Kidney tubule cell (primary cell): ENCODE results near the gene POLR2C.
A peak's percentile ranks its signal among the peaks of the same experiment; 100 is the strongest.

Experiments
- DNase-seq: peaks from one replicate; pipeline ENCODE4 v3.0.0-alpha.2; 2018; ENCODE audit warnings: low spot score

Gene POLR2C

GRCh38 chr16:57452021-57452420 is 10.5 kb upstream of the POLR2C start:
- DNase-seq: no peak

GRCh38 chr16:57462978-57463362 is 491 bp downstream of the POLR2C start:
- DNase-seq: no peak

- no peak for DNase-seq
Measured at GRCh38 chr16:57464523-57464922, 2.0 kb downstream of the POLR2C start.

- peak; percentile 62 for DNase-seq
Measured at GRCh38 chr16:57468346-57468745, 5.9 kb downstream of the POLR2C start.

DNA sequence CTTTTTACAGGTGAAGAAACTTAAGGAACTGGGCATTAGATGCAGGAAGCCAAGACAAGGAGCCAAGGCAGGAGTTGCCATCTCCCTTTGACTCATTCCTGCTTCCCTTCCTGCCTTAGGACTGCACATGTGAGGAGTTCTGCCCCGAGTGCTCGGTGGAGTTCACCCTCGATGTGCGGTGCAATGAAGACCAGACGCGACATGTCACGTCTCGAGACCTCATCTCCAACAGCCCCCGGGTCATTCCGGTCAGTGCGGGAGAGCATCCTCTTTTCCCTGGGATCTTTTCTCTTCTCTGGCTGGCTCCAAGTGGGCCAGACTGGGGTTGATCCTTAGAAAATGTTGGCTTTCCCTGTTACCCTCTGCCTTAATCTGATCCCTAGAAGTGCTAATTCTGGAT is 6.6 kb downstream of the POLR2C start:
- no peak for DNase-seq

DNA sequence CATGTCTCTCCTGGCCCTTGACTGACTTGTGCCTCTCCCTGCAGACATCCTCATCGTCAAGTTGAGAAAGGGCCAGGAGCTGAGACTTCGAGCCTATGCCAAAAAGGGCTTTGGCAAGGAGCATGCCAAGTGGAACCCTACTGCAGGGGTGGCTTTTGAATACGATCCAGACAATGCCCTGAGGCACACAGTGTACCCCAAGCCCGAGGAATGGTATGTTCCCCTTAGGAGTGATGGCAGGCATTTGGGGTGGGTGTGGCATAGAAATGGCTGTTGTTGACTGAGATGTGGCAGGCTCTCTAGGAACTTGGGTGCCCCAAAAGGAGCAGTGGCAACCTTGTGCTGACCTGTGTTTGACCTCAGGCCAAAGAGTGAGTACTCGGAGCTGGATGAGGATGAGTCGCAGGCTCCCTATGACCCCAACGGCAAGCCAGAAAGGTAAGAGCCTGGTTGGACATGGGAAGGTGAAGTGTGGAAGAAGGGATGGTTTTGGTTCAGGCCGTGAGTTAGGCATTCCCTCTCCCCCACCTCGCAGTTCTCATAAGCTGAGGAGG is 7.5 kb downstream of the POLR2C start:
- no peak for DNase-seq

DNA sequence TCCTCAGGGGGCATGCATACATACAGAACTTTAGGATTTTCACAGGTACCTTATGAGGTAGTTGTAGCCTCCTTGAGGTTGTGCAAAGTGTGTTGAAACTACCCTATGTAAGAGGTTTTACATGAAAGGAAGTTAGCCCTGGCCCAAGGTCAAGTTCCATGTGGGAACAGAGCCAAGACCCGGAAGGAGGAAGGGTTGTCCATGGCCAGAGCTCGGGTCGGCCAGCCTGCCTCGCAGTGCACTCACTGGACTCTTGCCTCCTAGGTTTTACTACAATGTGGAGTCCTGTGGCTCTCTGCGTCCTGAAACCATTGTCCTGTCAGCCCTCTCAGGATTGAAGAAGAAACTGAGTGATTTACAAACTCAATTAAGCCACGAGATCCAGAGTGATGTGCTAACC is 8.2 kb downstream of the POLR2C start:
- no peak for DNase-seq

GRCh38 chr16:57471209-57471608 is 8.7 kb downstream of the POLR2C start:
- DNase-seq: peak; percentile 24

DNA sequence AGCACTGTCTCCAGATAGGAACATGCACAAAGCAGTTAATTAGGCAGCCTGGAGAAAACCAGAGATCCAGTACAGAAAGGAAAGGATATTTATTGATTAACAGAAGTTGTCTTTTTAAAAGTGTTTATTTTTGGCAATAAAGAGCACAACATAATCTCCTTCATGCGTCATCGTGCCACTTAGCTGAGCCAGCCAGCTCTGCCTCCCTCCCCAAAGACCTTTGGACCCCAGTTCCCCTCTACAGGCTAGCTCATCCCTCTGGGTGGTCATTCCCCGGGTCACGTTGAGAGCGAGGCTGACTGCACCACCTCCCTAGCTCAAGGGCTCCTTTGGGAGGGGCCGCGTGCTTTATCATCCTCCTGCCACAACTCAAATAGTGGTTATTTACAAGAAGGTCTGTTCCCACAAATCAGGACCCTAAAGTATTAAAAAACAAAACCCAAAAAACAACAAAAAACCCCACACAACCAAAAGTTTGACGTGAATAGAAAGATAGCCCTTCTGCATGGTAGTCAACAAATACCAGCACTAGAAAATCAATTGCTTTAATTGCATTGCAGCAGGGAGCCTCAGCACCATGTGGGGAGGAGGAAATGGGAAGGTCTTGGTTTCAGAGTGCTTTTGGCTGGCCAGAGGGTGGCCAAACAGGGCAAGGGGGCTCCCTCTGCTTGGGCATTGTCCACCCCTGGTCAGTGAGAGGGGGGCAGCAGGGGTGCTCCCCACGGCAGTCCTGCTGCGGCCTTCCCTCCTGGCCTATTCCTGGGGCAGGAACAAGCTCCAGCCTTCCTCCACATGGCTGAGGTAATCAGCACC is 9.6 kb downstream of the POLR2C start:
- DNase-seq: peak; percentile 60

DNA sequence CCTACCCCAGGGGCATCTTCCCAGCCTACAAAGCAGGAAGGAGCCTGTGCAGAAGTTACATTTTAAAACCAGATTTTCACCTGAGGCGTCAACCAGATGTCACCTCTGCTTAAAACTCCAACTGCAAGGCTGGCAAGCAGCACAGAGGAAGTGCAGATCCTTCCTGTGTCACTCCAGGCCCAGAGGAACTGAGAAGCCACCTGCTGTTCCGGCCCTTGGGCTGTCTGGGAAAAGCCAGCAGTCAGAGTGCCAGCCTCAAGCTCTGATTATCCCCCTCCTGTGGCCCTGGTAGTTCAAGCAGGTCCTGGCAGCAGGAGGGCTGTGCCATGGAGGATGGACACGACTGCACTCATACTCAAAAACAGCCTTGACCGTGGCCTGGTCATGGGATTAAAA is 10.2 kb downstream of the POLR2C start:
- DNase-seq: no peak

DNA sequence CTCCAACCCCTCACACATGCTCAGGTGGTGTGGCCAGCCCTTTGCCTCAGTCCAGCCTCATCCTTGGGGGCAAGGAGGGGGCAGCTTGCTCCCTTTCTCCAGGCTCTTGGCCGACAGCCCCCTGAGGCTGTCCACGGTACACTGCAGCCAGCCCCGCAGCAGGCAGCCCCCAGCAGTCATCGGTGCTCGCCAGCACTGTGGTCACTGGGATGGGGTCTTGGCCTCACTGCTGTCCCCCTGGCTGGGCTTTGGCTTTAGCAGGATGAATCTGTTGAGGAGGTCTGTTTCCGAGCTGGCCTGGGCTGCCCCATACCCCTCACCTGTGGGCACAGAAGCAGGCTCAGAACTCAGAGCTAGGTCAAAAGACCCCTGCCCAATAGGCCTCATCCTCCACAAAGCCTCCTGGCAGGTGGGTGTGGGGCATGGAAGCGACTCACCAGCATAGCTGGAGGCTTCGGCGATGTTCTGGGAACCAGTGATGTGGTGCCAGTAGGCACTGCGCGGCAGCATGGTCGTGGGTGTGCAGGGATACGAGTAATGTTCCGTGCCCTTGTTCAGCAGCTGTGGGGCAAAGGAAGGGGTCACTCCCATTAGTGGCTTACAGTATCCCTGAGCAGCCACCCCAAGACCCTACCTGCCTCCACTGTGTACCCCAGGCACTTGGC is 10.8 kb downstream of the POLR2C start:
- DNase-seq: no peak

DNA sequence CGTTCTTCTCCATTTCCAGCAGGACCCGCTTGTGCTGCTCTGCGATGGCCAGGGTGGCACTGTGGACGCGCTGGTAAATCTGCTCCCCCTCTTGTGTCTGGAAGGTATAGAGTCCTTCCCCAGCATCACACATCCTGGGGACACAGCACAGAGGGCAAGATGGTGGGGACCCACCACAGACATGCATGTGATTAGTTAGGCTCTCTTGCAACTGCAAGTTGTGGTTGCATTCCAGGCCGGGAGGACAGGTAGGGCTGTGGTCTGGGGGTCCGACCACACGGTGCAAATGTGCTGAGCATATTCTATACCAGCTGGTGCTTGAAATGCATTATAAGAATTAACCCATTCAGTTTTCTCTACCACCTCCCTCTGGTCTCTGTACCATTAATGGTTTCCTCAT is 11.4 kb downstream of the POLR2C start:
- no peak for DNase-seq

DNA sequence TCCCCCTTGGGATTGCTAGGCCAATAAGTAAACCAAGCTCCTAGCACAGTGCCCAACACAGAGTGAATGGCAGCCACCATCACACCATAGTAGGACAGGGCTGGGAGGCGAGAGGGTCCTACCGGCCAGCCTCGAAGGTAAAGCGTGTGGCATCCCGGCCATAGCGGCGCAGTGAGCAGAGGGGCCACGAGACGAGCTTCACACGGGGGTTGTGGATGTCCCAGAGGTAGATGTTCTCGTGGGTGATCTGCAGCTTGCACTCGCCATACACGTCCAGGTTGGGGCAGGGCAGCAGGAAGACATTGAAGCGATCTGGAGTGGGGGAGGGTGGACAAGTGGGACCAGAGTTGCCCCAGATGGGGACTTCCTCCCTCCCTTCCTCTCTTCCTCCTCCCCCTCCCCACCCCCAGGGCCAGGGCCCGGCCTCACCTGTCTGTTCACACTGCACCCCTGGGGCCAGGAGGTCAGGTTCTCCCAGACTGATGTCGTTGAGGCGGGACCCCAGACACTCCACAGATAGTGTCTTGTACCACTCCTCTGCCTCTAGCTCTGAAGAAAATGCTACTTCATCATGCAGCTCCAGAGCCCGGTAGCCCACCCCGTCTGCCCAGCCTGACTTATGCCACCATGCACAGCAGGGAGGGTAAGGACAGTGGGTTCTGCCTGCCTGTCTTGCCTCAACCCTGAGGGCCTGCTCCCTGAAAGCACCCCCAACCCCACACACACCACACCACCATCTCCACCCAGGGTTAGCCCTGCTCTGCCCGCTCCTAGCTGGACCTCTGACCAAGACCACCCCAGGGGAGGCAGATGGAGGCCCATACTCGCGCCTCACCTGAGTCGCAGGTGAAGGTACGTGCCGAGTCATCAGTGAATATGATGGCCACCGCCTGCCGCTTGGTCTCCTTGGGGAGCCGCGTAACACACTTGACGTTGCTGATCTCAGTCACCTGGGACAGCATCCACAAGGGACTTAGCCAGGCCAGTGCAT is 12.5 kb downstream of the POLR2C start:
- DNase-seq: no peak

GRCh38 chr16:57475711-57476339 is 13.3 kb downstream of the POLR2C start:
- peak; percentile 38 for DNase-seq

DNA sequence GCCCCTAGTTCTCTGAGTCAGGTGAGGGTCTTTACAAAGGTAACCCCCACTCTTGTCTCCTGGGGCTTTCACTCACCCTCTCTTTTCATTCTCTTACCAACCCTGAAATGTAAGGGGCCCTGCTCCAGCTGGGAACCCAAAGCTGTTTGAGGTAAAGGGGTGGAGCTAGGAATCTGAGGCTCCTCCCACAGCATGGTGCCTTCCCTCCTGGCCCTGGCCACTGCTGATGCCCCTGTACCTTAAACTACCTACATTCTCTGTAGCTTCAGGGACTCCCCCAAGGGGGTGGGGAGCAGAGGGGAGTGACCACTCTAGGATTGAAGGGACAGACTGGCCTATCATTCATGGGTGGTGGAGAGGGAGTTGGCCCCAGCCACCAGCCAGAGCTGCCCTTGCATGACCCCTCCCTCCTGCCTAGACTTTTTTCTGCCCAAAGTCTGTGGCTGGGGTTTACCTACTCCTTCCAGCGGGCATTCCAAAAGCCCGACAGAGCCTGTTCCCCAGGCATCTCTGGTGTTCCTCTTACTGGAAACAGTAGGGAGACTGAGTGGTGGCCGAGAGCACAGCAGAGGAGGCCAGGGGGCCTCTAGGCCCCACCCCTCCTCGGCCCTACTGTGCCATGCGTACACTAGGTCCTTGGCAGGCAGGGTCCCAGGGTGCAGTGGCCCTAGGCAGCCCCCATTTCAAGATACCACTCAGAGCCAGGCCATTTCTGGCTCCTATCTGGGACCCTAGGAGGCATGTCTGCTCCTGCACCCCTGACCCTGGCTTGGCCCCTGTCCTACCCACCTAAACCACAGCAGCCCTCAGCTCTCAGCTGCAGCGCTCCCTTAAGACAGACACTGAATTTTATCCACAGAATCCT is 14.3 kb downstream of the POLR2C start:
- DNase-seq: no peak

DNA sequence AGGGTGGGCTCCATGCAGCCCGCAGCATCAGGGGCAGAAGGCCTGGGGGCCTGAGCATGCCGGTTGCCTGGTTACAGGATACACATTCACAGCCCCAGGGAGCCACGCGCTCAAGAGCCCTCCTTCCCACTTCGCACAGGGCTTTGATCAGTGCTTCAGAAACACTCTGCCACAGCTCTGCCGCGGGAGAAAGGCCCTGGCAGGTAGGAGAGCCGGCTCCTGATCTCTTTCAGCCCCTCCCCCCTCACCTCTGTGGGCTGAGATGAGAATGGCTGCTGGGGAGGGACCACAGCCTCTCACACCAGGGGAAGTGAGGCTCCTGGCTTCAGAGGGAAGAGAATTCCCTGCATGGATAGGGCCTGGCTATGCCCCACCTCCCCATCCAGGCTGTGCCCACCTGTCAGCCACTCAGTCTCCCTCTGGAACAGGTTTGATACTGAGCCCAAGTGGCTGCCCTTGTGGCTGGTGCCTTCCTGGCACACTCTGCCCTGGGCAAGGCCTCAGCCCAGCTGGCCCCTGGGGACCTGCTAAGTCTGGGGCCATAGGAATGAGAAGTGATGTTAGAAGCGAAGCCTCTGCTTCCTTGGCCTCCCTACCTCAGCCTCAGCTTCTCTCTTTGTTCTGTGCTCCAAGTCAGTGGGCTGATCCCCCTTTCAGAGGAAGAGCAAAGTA is 15.2 kb downstream of the POLR2C start:
- no peak for DNase-seq

GRCh38 chr16:57478396-57479204 is 16.1 kb downstream of the POLR2C start:
- no peak for DNase-seq

- DNase-seq: peak; percentile 71
Measured at GRCh38 chr16:57479205-57479975, 16.9 kb downstream of the POLR2C start.
